HFF-Myc (cell line): ENCODE data around the gene CREB3L4.
"Not testable (repeated sequence)": the region's sequence is repeated elsewhere in the genome, so short reads cannot be mapped to it uniquely, and the experiment has no call there.

Experiments
- DNase-seq: peaks from one replicate; pipeline ENCODE4 v3.0.0-alpha.2; 2011; ENCODE audit warnings: low read depth; ENCODE audit errors: extremely low read depth
- H3K4me3 ChIP-seq: replicated peaks from 2 replicates; pipeline ENCODE4 v1.5.1; 2011; ENCODE audit warnings: low read depth, mild to moderate bottlenecking, control low read depth, low read length
- CTCF ChIP-seq: IDR thresholded peaks from 2 replicates; pipeline ENCODE4 v1.5.1; 2012; ENCODE audit warnings: mild to moderate bottlenecking, low read depth, low read length, control low read depth; ENCODE audit errors: missing control alignments

CREB3L4 gene

GRCh38 chr1:153977250-153978240, 9.8 kb downstream of the CREB3L4 start, which contains the start of gene JTB:
JTB (minus strand) TSS chr1:153977674; CDS start chr1:153977252, 422 bp downstream.
- no peak for TF ChIP-seq CTCF
- peak within 1 kb of the TSS; percentile 78 for H3K4me3 ChIP-seq
- peak; percentile 51 for DNase-seq

GRCh38 chr1:153978274-153978909, 10.7 kb downstream of the CREB3L4 start:
- DNase-seq: no peak
- no peak for TF ChIP-seq CTCF

GRCh38 chr1:153979091-153979490, 11.4 kb downstream of the CREB3L4 start:
- H3K4me3 ChIP-seq, DNase-seq: not testable (repeated sequence)

More at GRCh38 chr1:153978274-153978909, 10.7 kb downstream of the CREB3L4 start:
- H3K4me3 ChIP-seq: peak overlapping the region; percentile 78

- DNase-seq, H3K4me3 ChIP-seq: not testable (repeated sequence)
Measured at GRCh38 chr1:153981735-153982134, 14.0 kb downstream of the CREB3L4 start.

GRCh38 chr1:153984123-153984894, 16.6 kb downstream of the CREB3L4 start:
- DNase-seq: no peak
- H3K4me3 ChIP-seq: peak overlapping the region; percentile 82
- no peak for TF ChIP-seq CTCF

GRCh38 chr1:153985341-153985912, 17.7 kb downstream of the CREB3L4 start:
- no peak for DNase-seq
- peak overlapping the region; percentile 82 for H3K4me3 ChIP-seq
- TF ChIP-seq CTCF: no peak

- no peak for TF ChIP-seq CTCF
- H3K4me3 ChIP-seq: peak within 1 kb of the TSS; percentile 82
- peak; percentile 32 for DNase-seq
Measured at GRCh38 chr1:153985941-153986761, 18.4 kb downstream of the CREB3L4 start, which contains the start of gene RAB13. RAB13 (minus strand) TSS chr1:153986339; CDS start chr1:153986236, 103 bp downstream.
